Neural cell (in vitro differentiated cells): ENCODE measurements around the gene CXCL10.

Experiments used
- EP300 ChIP-seq: fragments of 450-650 bp; conservative IDR thresholded peaks from 2 replicates; pipeline ENCODE4 v1.6.1; 2014; ENCODE audit warnings: antibody characterized with exemption, mild to moderate bottlenecking, moderate library complexity; ENCODE audit not compliant: poor library complexity, severe bottlenecking
- POLR2AphosphoS5 ChIP-seq: IDR thresholded peaks from 2 replicates; pipeline ENCODE4 v1.6.1; 2012
- TF ChIP-seq, protein P1 (sequence below): fragments of 450-650 bp; IDR thresholded peaks from 2 replicates; pipeline ENCODE4 v1.5.1; 2014; ENCODE audit warnings: antibody characterized with exemption, mild to moderate bottlenecking, moderate library complexity; ENCODE audit not compliant: poor library complexity, severe bottlenecking

DNA sequence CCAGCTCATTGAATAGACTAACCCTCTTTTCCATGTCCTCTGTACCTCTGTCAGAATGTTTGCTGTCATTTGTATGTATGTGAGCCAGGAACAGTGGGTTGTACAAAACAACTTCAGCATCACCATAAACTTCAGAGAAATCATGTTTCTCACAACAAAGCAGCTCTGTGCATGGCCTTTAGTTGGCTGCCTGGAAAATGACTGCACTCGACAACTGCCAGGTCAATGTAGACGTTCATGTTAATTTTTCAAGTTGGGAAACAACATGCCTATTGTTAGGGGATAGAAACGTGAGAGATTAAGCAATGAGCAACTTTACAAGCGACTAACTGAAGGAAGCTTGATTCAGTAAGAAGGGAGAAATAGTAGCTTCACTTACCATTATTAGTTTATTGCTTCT, 30.4 kb upstream of the CXCL10 start:
- TF ChIP-seq POLR2AphosphoS5, result no peak
- TF ChIP-seq, protein P1, sequence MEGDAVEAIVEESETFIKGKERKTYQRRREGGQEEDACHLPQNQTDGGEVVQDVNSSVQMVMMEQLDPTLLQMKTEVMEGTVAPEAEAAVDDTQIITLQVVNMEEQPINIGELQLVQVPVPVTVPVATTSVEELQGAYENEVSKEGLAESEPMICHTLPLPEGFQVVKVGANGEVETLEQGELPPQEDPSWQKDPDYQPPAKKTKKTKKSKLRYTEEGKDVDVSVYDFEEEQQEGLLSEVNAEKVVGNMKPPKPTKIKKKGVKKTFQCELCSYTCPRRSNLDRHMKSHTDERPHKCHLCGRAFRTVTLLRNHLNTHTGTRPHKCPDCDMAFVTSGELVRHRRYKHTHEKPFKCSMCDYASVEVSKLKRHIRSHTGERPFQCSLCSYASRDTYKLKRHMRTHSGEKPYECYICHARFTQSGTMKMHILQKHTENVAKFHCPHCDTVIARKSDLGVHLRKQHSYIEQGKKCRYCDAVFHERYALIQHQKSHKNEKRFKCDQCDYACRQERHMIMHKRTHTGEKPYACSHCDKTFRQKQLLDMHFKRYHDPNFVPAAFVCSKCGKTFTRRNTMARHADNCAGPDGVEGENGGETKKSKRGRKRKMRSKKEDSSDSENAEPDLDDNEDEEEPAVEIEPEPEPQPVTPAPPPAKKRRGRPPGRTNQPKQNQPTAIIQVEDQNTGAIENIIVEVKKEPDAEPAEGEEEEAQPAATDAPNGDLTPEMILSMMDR, result no peak
- no peak for TF ChIP-seq EP300
